Peyer's patch (tissue), 4 donors: ENCODE measurements around the gene CEP290.

Experiments used
- POLR2A ChIP-seq, 2 donors: fragments of 450-650 bp; IDR thresholded peaks; one replicate each; pipeline ENCODE4 v1.5.1; 2017; ENCODE audit warnings: antibody characterized with exemption in 2 of 2, mild to moderate bottlenecking in 2 of 2, moderate library complexity in 2 of 2
- TF ChIP-seq, protein P1 (sequence below), 6 experiments: fragments of 450-650 bp in 4 of 6; fragments of 200-600 bp in 2 of 6; sonication (generic) in 1 of 6; IDR thresholded peaks; one replicate each; pipeline ENCODE4 v1.5.1; 2017 to 2019; ENCODE audit warnings: antibody characterized with exemption in 6 of 6, mild to moderate bottlenecking in 3 of 6, moderate library complexity in 1 of 6

- TF ChIP-seq POLR2A (IDR thresholded peaks at IDR 0.05) = no peak
- TF ChIP-seq, protein P1, sequence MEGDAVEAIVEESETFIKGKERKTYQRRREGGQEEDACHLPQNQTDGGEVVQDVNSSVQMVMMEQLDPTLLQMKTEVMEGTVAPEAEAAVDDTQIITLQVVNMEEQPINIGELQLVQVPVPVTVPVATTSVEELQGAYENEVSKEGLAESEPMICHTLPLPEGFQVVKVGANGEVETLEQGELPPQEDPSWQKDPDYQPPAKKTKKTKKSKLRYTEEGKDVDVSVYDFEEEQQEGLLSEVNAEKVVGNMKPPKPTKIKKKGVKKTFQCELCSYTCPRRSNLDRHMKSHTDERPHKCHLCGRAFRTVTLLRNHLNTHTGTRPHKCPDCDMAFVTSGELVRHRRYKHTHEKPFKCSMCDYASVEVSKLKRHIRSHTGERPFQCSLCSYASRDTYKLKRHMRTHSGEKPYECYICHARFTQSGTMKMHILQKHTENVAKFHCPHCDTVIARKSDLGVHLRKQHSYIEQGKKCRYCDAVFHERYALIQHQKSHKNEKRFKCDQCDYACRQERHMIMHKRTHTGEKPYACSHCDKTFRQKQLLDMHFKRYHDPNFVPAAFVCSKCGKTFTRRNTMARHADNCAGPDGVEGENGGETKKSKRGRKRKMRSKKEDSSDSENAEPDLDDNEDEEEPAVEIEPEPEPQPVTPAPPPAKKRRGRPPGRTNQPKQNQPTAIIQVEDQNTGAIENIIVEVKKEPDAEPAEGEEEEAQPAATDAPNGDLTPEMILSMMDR (IDR thresholded peaks at IDR 0.05) = no peak
Observed at GRCh38 chr12:88185279-88185678, 43.4 kb upstream of the CEP290 start.
